Measurements from ENCODE around the gene SAMM50.

The SAMM50 gene

DNA sequence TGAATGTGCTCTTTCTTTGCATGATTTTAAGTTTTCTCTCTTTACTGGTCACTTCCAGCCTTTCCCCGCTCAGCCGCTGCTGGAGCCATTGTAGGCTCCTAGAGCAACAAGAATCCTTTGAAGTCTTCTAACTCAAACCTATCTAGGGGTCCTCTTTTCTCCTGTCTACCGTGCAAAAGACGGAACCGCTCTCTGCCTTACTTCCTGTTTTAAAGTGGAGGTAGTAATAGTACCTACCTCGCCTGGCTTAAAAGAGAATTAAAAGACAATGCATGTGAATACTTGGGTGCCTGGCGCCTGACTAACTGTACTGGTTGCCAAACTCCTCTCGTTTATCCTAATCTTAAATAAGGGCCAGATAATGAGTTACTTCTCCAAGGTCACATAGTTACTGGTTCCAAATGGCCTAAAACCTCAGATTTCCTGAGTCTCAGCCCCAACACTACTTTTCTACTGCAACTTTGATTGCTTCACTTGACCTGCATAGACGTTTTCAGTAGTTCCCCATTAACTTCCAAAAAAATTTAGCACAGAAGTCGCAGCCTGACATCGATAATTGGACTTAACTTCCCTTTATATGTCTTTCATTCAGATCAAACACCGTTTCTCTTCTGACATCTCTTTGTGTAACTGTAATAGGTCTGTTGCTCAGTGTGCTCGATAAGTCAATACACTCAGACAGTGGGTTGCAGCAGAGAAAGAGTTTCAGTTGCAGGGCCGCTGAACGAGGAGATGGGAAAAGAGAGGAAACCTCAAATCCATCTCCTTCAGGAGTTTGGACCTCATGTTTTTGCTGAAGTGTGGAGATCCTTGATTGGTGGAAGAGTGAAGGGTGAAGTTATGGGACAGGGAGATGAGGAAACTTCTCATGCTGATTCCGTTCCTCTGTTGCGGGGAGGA, 891 bp downstream of the SAMM50 start:
- H3K9ac ChIP-seq (ENCODE audit: low read depth, low read length, poor library complexity, severe bottlenecking) = peak overlapping the region; percentile 81
- no peaks in the 10 kb centered on the region for H3K9me2 ChIP-seq (replicated peaks; ENCODE audit: low read depth, low read length)
- peak overlapping the region; percentile 90 for H3K4me2 ChIP-seq (ENCODE audit: low read depth, low read length, poor library complexity, severe bottlenecking)
- H3F3A ChIP-seq (ENCODE audit: low read depth) = no peaks in the 10 kb centered on the region
- H3K4me1 ChIP-seq (ENCODE audit: insufficient read depth, low read length, poor library complexity, severe bottlenecking) = peaks cover 25% of the 10 kb centered on the region
- H3K4me3 ChIP-seq (ENCODE audit: low read length, poor library complexity, severe bottlenecking) = peak overlapping the region; percentile 77
- H4K20me1 ChIP-seq (ENCODE audit: insufficient read depth, low read length, poor library complexity, severe bottlenecking) = peaks cover 6% of the 10 kb centered on the region
- H3K27me3 ChIP-seq (ENCODE audit: insufficient read depth, low read length, poor library complexity, severe bottlenecking) = peaks cover 19% of the 10 kb centered on the region
- no peaks in the 10 kb centered on the region for H3K9me3 ChIP-seq (ENCODE audit: insufficient read depth, low read depth, low read length)
- peak overlapping the region; percentile 74 for H2AFZ ChIP-seq (ENCODE audit: low read length)
- H3K79me2 ChIP-seq (ENCODE audit: insufficient read depth, low read length) = peaks cover 60% of the 10 kb centered on the region
- no peaks in the 10 kb centered on the region for H3K36me3 ChIP-seq (ENCODE audit: insufficient read depth, low read length)
- TF ChIP-seq EZH2phosphoT487 (IDR thresholded peaks at IDR 0.05; ENCODE audit: borderline replicate concordance) (no peak), CTCF (conservative IDR thresholded peaks at IDR 0.05; ENCODE audit: low read length) (no peak)

DNA sequence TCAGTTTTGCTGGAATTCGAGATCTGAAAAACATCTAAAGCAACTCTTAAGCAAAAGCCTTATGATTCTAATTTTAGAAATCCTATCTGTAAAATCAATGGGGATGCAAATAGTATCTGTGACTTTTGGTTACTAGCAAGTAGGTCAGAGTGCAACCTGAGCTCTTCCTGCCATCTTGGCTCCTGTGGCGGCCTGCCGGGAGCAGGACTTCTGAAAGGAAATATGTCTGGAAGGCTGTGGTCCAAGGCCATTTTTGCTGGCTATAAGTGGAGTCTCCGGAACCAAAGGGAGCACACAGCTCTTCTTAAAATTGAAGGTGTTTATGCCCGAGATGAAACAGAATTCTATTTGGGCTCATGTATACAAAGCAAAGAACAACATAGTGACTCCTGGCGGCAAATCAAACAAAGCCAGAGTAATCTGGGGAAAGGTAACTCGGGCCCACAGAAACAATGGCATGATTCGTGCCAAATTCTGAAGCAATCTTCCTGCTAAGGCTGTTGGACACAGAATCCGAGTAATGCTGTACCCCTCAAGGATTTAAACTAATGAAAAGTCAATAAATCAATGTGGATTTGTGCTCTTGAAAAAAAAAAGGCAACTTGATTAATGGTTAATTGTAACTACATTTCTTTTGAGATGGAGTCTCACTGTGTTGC, 1.7 kb downstream of the SAMM50 start:
- Histone ChIP-seq H3K9me3 (ENCODE audit: insufficient read depth, low read depth, low read length) (no peaks in the 10 kb centered on the region), H3K9me2 (replicated peaks; ENCODE audit: low read depth, low read length) (no peaks in the 10 kb centered on the region), H3K4me1 (ENCODE audit: insufficient read depth, low read length, poor library complexity, severe bottlenecking) (peaks cover 25% of the 10 kb centered on the region), H3K4me2 (ENCODE audit: low read depth, low read length, poor library complexity, severe bottlenecking) (peak overlapping the region; percentile 90), H3K4me3 (ENCODE audit: low read length, poor library complexity, severe bottlenecking) (peak overlapping the region; percentile 77), H2AFZ (ENCODE audit: low read length) (no peak overlapping the region), H3K36me3 (ENCODE audit: insufficient read depth, low read length) (no peaks in the 10 kb centered on the region), H3F3A (ENCODE audit: low read depth) (no peaks in the 10 kb centered on the region), H3K27me3 (ENCODE audit: insufficient read depth, low read length, poor library complexity, severe bottlenecking) (peaks cover 14% of the 10 kb centered on the region), H3K9ac (ENCODE audit: low read depth, low read length, poor library complexity, severe bottlenecking) (peak overlapping the region; percentile 81), H4K20me1 (ENCODE audit: insufficient read depth, low read length, poor library complexity, severe bottlenecking) (peaks cover 6% of the 10 kb centered on the region), H3K79me2 (ENCODE audit: insufficient read depth, low read length) (peaks cover 60% of the 10 kb centered on the region)
- TF ChIP-seq CTCF (conservative IDR thresholded peaks at IDR 0.05; ENCODE audit: low read length) (no peak), EZH2phosphoT487 (IDR thresholded peaks at IDR 0.05; ENCODE audit: borderline replicate concordance) (no peak)

DNA sequence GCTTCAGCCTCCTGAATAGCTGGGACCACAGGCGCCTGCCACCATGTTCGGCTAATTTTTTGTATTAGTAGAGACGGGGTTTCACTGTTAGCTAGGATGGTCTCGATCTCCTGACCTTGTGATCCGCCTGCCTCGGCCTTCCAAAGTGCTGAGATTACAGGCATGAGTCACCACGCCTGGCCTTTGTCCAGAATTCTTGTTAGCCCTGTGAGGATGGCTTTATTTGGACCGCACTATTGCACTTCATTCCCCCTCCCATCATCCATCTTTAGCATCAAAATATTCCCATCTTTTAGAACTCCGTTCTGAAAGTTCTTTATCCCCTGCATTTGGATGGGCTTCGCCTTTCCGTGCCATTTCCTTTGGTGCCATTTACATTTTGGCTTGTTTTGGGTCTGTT, 2.6 kb downstream of the SAMM50 start:
- Histone ChIP-seq H3K9ac (ENCODE audit: low read depth, low read length, poor library complexity, severe bottlenecking) (no peak overlapping the region), H3K79me2 (ENCODE audit: insufficient read depth, low read length) (peaks cover 60% of the 10 kb centered on the region), H4K20me1 (ENCODE audit: insufficient read depth, low read length, poor library complexity, severe bottlenecking) (peaks cover 6% of the 10 kb centered on the region), H2AFZ (ENCODE audit: low read length) (no peak overlapping the region), H3K36me3 (ENCODE audit: insufficient read depth, low read length) (no peaks in the 10 kb centered on the region), H3F3A (ENCODE audit: low read depth) (no peaks in the 10 kb centered on the region), H3K9me3 (ENCODE audit: insufficient read depth, low read depth, low read length) (no peaks in the 10 kb centered on the region), H3K27me3 (ENCODE audit: insufficient read depth, low read length, poor library complexity, severe bottlenecking) (peaks cover 11% of the 10 kb centered on the region), H3K9me2 (replicated peaks; ENCODE audit: low read depth, low read length) (no peaks in the 10 kb centered on the region), H3K4me2 (ENCODE audit: low read depth, low read length, poor library complexity, severe bottlenecking) (peak overlapping the region; percentile 40), H3K4me1 (ENCODE audit: insufficient read depth, low read length, poor library complexity, severe bottlenecking) (peaks cover 25% of the 10 kb centered on the region), H3K4me3 (ENCODE audit: low read length, poor library complexity, severe bottlenecking) (no peak overlapping the region)
- no peak for TF ChIP-seq CTCF (conservative IDR thresholded peaks at IDR 0.05; ENCODE audit: low read length)
- TF ChIP-seq EZH2phosphoT487 (IDR thresholded peaks at IDR 0.05; ENCODE audit: borderline replicate concordance) = no peak

Data from Loucy (cell line).